Measurements from ENCODE around the gene JAZF1. TPM values are rescaled to one million over a fixed set of nuclear protein-coding genes. Genes with fewer than 3 reads are reported as not detected.

The JAZF1 gene
- total RNA-seq, 2 donors from 2014 or later: 9.3 to 37.4 TPM

- no peaks in the 10 kb centered on the region for H3K4me1 ChIP-seq (replicated peaks)
- DNase-seq (ENCODE audit: low spot score): no peak
- no peaks in the 10 kb centered on the region for H3K27me3 ChIP-seq (replicated peaks; ENCODE audit: insufficient read depth)
- 95% methylated on average over 7 of the region's 7 CpGs for WGBS
- H3K9me3 ChIP-seq: no peaks in the 10 kb centered on the region
- no peak overlapping the region for H3K4me3 ChIP-seq
- no peaks in the 10 kb centered on the region for H3K36me3 ChIP-seq
- intact Hi-C loops (cut with DNase I): no loop called here
- no peak for TF ChIP-seq POLR2AphosphoS5 (IDR thresholded peaks at IDR 0.05)
- no peak for TF ChIP-seq POLR2A (IDR thresholded peaks at IDR 0.05)
- TF ChIP-seq CTCF (IDR thresholded peaks at IDR 0.05): no peak
- no peak overlapping the region for H3K27ac ChIP-seq
Observed at GRCh38 chr7:28157831-28158416, 22.7 kb downstream of the JAZF1 start.

- Histone ChIP-seq H3K4me1 (replicated peaks) (no peaks in the 10 kb centered on the region), H3K36me3 (no peaks in the 10 kb centered on the region), H3K4me3 (no peak overlapping the region), H3K27ac (no peak overlapping the region), H3K9me3 (no peaks in the 10 kb centered on the region), H3K27me3 (replicated peaks; ENCODE audit: insufficient read depth) (no peaks in the 10 kb centered on the region)
- intact Hi-C loops (cut with DNase I): no loop called here
- no peak for DNase-seq (ENCODE audit: low spot score)
- TF ChIP-seq POLR2A (IDR thresholded peaks at IDR 0.05) (no peak), CTCF (IDR thresholded peaks at IDR 0.05) (no peak), POLR2AphosphoS5 (IDR thresholded peaks at IDR 0.05) (no peak)
- WGBS: 75% methylated on average over 6 of the region's 6 CpGs
Observed at GRCh38 chr7:28157076-28157745, 23.4 kb downstream of the JAZF1 start.

GRCh38 chr7:28156401-28156800 is 24.2 kb downstream of the JAZF1 start:
- WGBS: 72% methylated on average over 4 of the region's 4 CpGs
- TF ChIP-seq POLR2AphosphoS5 (IDR thresholded peaks at IDR 0.05) (no peak), CTCF (IDR thresholded peaks at IDR 0.05) (no peak), POLR2A (IDR thresholded peaks at IDR 0.05) (no peak)
- Histone ChIP-seq H3K4me3 (no peak overlapping the region), H3K27ac (no peak overlapping the region), H3K27me3 (replicated peaks; ENCODE audit: insufficient read depth) (no peaks in the 10 kb centered on the region), H3K9me3 (no peaks in the 10 kb centered on the region), H3K36me3 (no peaks in the 10 kb centered on the region), H3K4me1 (replicated peaks) (no peaks in the 10 kb centered on the region)
- intact Hi-C loops (cut with DNase I): no loop called here
- DNase-seq (ENCODE audit: low spot score): no peak

- WGBS: 52% methylated on average over 3 of the region's 3 CpGs
- intact Hi-C loops (cut with DNase I): no loop called here
- Histone ChIP-seq H3K4me3 (no peak overlapping the region), H3K27me3 (replicated peaks; ENCODE audit: insufficient read depth) (no peaks in the 10 kb centered on the region), H3K9me3 (no peaks in the 10 kb centered on the region), H3K27ac (no peak overlapping the region), H3K36me3 (no peaks in the 10 kb centered on the region), H3K4me1 (replicated peaks) (no peaks in the 10 kb centered on the region)
- TF ChIP-seq POLR2A (IDR thresholded peaks at IDR 0.05): no peak
- TF ChIP-seq CTCF (IDR thresholded peaks at IDR 0.05): no peak
- DNase-seq (ENCODE audit: low spot score): no peak
Observed at GRCh38 chr7:28155964-28156363, 24.6 kb downstream of the JAZF1 start.

All from prostate gland (tissue), 2 donors.